Esophagus squamous epithelium (tissue), 4 donors: Measurements from ENCODE around the gene NRAS.
A peak's percentile ranks its signal among the peaks of the same experiment; 100 is the strongest.

Experiments used
- POLR2A ChIP-seq, 4 donors: fragments of 450-650 bp; IDR thresholded peaks; one replicate each; pipeline ENCODE4 v1.6.1; 2017; ENCODE audit warnings: antibody characterized with exemption in 4 of 4, mild to moderate bottlenecking in 4 of 4, moderate library complexity in 3 of 4
- TF ChIP-seq, protein P1 (sequence below), 6 experiments: fragments of 450-650 bp in 4 of 6; fragments of 200-600 bp in 2 of 6; sonication (generic) in 2 of 6; IDR thresholded peaks; one replicate each; pipeline ENCODE4 v1.5.1; 2016 to 2019; ENCODE audit warnings: antibody characterized with exemption in 6 of 6, mild to moderate bottlenecking in 4 of 6, moderate library complexity in 4 of 6

DNA sequence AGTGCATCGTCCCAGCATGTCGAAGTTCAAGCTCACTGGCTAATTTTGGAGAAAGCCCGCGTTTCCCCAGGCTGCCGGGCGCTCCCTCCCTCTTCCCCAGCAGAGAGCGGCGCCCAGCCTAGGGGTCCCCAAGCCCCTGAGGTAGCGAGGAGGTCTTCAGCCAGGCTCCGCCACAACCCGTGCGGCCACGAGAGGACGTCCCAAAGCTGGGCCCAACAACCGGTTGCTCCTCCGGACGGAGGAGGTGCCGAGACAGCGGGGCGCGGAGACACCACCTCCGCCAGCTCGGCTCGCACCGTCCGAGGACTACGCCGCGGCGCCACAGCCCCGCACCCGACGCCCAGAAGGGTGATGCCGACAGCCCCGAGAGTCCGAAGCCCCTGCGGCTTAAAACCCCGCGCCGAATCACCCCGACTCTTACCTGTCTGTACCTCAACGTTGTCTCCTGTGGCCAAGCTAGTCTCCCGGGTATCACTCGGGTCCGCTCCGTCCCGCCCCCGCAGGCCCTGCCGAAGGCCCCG, 46.9 kb downstream of the NRAS start, which contains the start of gene DENND2C:
- peak in 3 of 4 donors; percentile 30 to 77 (median 70) for TF ChIP-seq POLR2A (IDR thresholded peaks at IDR 0.05)
- TF ChIP-seq, protein P1, sequence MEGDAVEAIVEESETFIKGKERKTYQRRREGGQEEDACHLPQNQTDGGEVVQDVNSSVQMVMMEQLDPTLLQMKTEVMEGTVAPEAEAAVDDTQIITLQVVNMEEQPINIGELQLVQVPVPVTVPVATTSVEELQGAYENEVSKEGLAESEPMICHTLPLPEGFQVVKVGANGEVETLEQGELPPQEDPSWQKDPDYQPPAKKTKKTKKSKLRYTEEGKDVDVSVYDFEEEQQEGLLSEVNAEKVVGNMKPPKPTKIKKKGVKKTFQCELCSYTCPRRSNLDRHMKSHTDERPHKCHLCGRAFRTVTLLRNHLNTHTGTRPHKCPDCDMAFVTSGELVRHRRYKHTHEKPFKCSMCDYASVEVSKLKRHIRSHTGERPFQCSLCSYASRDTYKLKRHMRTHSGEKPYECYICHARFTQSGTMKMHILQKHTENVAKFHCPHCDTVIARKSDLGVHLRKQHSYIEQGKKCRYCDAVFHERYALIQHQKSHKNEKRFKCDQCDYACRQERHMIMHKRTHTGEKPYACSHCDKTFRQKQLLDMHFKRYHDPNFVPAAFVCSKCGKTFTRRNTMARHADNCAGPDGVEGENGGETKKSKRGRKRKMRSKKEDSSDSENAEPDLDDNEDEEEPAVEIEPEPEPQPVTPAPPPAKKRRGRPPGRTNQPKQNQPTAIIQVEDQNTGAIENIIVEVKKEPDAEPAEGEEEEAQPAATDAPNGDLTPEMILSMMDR (IDR thresholded peaks at IDR 0.05): no peak
